ENCODE results near the gene PHLPP1. TPM values are rescaled to one million over a fixed set of nuclear protein-coding genes. Genes with fewer than 3 reads are reported as not detected.

The PHLPP1 gene
- total and polyA plus RNA-seq, 2 of the 13 experiments (the other 11 are each of a cell fraction or from before 2014, with no cell fraction given): 9.8 to 18.5 TPM

- H3K36me3 ChIP-seq (replicated peaks in 1 of 2; ENCODE audit: control insufficient read depth in 1 of 2, insufficient read depth in 2 of 2, low read length in 2 of 2): no peaks in the 10 kb centered on the region; a peak in 1 of 5 replicates
- H3K79me2 ChIP-seq (ENCODE audit: insufficient read depth, low read length): peaks cover 90% of the 10 kb centered on the region
- H2AFZ ChIP-seq (ENCODE audit: low read length): no peak overlapping the region
- H3K27me3 ChIP-seq (ENCODE audit: control insufficient read depth in 1 of 2, insufficient read depth in 2 of 2, low read length in 2 of 2): no peaks in the 10 kb centered on the region
- peaks cover 45% of the 10 kb centered on the region for H3K4me1 ChIP-seq (ENCODE audit: insufficient read depth, low read length)
- H4K20me1 ChIP-seq (ENCODE audit: insufficient read depth, low read length): no peaks in the 10 kb centered on the region
- 91% methylated on average over 6 of the region's 6 CpGs for WGBS (ENCODE audit: low lambda C conversion rate)
- no peak for FAIRE-seq
- intact Hi-C loops (cut with micrococcal nuclease; ENCODE audit: unreplicated experiment): no loop called here
- no TSS peak for BruUV-seq (replicated peaks)
- CTCF ChIA-PET (ENCODE audit: low intra/inter-chr PET ratio, low total read pairs): no interaction called here
- in situ Hi-C loops (cut with HindIII; ENCODE audit: extremely low pct_ligation_motif_present, low pct_unique_long_range_greater_than_20kb): no loop called here
- H3K4me2 ChIP-seq (ENCODE audit: low read depth, low read length): no peak overlapping the region
- DNase-seq (ENCODE audit: low spot score): no peak
- ATAC-seq: no peak
- H3K4me3 ChIP-seq (replicated peaks in 1 of 3; ENCODE audit: insufficient read depth in 1 of 3, low read depth in 2 of 3, low read length in 3 of 3): no peak overlapping the region
- H3K27ac ChIP-seq (ENCODE audit: extremely low read length, insufficient read depth, low read length): no peak overlapping the region
- H3K9me3 ChIP-seq (ENCODE audit: low read length): no peaks in the 10 kb centered on the region
- no peak overlapping the region for H3K9ac ChIP-seq (ENCODE audit: insufficient read depth, low read depth, low read length)
- POLR2A ChIA-PET: no interaction called here
- TF ChIP-seq IRF1 (CRISPR knock-in tag; IDR thresholded peaks at IDR 0.05; ENCODE audit: low read depth): no peak
- TF ChIP-seq ZBTB10 (CRISPR knock-in tag; IDR thresholded peaks at IDR 0.05; ENCODE audit: borderline replicate concordance): no peak
- no peak for TF ChIP-seq NFKB2 (CRISPR knock-in tag; IDR thresholded peaks at IDR 0.05; ENCODE audit: borderline replicate concordance)
- TF ChIP-seq ZNF768 (CRISPR knock-in tag; IDR thresholded peaks at IDR 0.05): no peak
- TF ChIP-seq ZZZ3 (CRISPR knock-in tag; IDR thresholded peaks at IDR 0.05; ENCODE audit: borderline replicate concordance): no peak
- no peak for TF ChIP-seq HNF4A (CRISPR knock-in tag; IDR thresholded peaks at IDR 0.05)
- no peak for TF ChIP-seq MBD4 (IDR thresholded peaks at IDR 0.05; ENCODE audit: borderline replicate concordance, low read length)
- TF ChIP-seq SPEN (CRISPR knock-in tag; IDR thresholded peaks at IDR 0.05; ENCODE audit: low read depth): no peak
- TF ChIP-seq ZNF230 (CRISPR knock-in tag; IDR thresholded peaks at IDR 0.05): no peak
- no peak for TF ChIP-seq ZBTB42 (CRISPR knock-in tag; IDR thresholded peaks at IDR 0.05)
- no peak for TF ChIP-seq SP140L (CRISPR knock-in tag; IDR thresholded peaks at IDR 0.05; ENCODE audit: borderline replicate concordance)
- TF ChIP-seq MXD3 (CRISPR knock-in tag; IDR thresholded peaks at IDR 0.05): no peak
- no peak for TF ChIP-seq KLF13 (CRISPR knock-in tag; IDR thresholded peaks at IDR 0.05)
- no peak for TF ChIP-seq FOXP4 (CRISPR knock-in tag; IDR thresholded peaks at IDR 0.05)
- no peak for TF ChIP-seq NKX3-1 (CRISPR knock-in tag; IDR thresholded peaks at IDR 0.05)
- TF ChIP-seq PTBP1 (IDR thresholded peaks at IDR 0.05; ENCODE audit: low read depth, low read length, poor library complexity, severe bottlenecking): no peak
These were observed 22.0 kb downstream of the PHLPP1 start for GRCh38 chr18:62737241-62737873.
